Measurements from ENCODE around the gene CELF5.

DNA sequence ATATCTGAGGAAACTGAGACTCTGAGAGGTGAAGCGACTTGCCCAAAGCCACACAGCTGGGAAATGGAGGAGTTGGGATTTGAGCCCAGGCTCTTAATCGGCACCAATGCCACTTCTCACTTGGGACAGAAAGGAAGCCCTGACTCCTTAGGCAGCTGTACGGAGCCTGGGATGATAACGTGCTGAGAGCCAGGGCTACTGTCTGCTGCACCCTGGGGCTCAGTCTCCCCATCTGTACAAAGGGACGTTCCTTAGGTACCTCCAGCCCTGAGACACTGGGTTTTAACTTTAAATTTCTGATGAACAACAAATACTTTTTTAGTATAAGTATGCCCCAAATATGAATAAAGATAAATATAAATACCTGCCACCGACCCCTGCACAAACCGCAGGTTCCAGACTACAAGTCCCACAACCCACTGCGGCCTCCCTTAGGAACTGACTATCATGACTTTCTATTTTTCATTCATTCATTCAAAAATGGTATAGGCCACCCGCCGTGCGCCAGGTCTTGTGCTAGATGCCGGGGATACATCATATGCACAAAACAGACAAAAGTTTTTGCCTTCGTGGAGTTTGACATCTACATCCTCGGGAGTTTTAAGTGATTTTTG is 39.5 kb upstream of the CELF5 start:
- TF ChIP-seq ZNF263 (CRISPR knock-in tag; IDR thresholded peaks at IDR 0.05; ENCODE audit: low read depth) (no peak), ATF1 (CRISPR knock-in tag; IDR thresholded peaks at IDR 0.05) (no peak), MXD4 (CRISPR knock-in tag; IDR thresholded peaks at IDR 0.05; ENCODE audit: borderline replicate concordance) (no peak), ZNF121 (CRISPR knock-in tag; IDR thresholded peaks at IDR 0.05) (no peak), E2F1 (CRISPR knock-in tag; IDR thresholded peaks at IDR 0.05) (no peak), MLX (CRISPR knock-in tag; IDR thresholded peaks at IDR 0.05) (no peak), SP1 (CRISPR knock-in tag; conservative IDR thresholded peaks at IDR 0.05) (no peak), FOXK1 (CRISPR knock-in tag; IDR thresholded peaks at IDR 0.05) (no peak)
- TF ChIP-seq, protein P1, sequence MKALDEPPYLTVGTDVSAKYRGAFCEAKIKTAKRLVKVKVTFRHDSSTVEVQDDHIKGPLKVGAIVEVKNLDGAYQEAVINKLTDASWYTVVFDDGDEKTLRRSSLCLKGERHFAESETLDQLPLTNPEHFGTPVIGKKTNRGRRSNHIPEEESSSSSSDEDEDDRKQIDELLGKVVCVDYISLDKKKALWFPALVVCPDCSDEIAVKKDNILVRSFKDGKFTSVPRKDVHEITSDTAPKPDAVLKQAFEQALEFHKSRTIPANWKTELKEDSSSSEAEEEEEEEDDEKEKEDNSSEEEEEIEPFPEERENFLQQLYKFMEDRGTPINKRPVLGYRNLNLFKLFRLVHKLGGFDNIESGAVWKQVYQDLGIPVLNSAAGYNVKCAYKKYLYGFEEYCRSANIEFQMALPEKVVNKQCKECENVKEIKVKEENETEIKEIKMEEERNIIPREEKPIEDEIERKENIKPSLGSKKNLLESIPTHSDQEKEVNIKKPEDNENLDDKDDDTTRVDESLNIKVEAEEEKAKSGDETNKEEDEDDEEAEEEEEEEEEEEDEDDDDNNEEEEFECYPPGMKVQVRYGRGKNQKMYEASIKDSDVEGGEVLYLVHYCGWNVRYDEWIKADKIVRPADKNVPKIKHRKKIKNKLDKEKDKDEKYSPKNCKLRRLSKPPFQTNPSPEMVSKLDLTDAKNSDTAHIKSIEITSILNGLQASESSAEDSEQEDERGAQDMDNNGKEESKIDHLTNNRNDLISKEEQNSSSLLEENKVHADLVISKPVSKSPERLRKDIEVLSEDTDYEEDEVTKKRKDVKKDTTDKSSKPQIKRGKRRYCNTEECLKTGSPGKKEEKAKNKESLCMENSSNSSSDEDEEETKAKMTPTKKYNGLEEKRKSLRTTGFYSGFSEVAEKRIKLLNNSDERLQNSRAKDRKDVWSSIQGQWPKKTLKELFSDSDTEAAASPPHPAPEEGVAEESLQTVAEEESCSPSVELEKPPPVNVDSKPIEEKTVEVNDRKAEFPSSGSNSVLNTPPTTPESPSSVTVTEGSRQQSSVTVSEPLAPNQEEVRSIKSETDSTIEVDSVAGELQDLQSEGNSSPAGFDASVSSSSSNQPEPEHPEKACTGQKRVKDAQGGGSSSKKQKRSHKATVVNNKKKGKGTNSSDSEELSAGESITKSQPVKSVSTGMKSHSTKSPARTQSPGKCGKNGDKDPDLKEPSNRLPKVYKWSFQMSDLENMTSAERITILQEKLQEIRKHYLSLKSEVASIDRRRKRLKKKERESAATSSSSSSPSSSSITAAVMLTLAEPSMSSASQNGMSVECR (CRISPR knock-in tag; IDR thresholded peaks at IDR 0.05; ENCODE audit: borderline replicate concordance) = no peak
- TF ChIP-seq, protein P2, sequence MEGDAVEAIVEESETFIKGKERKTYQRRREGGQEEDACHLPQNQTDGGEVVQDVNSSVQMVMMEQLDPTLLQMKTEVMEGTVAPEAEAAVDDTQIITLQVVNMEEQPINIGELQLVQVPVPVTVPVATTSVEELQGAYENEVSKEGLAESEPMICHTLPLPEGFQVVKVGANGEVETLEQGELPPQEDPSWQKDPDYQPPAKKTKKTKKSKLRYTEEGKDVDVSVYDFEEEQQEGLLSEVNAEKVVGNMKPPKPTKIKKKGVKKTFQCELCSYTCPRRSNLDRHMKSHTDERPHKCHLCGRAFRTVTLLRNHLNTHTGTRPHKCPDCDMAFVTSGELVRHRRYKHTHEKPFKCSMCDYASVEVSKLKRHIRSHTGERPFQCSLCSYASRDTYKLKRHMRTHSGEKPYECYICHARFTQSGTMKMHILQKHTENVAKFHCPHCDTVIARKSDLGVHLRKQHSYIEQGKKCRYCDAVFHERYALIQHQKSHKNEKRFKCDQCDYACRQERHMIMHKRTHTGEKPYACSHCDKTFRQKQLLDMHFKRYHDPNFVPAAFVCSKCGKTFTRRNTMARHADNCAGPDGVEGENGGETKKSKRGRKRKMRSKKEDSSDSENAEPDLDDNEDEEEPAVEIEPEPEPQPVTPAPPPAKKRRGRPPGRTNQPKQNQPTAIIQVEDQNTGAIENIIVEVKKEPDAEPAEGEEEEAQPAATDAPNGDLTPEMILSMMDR (IDR thresholded peaks at IDR 0.05) = no peak
- TF ChIP-seq, protein P3, sequence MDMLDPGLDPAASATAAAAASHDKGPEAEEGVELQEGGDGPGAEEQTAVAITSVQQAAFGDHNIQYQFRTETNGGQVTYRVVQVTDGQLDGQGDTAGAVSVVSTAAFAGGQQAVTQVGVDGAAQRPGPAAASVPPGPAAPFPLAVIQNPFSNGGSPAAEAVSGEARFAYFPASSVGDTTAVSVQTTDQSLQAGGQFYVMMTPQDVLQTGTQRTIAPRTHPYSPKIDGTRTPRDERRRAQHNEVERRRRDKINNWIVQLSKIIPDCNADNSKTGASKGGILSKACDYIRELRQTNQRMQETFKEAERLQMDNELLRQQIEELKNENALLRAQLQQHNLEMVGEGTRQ (CRISPR knock-in tag; IDR thresholded peaks at IDR 0.05) = no peak
